ENCODE results near the gene CXorf38.

Gene CXorf38, protein sequence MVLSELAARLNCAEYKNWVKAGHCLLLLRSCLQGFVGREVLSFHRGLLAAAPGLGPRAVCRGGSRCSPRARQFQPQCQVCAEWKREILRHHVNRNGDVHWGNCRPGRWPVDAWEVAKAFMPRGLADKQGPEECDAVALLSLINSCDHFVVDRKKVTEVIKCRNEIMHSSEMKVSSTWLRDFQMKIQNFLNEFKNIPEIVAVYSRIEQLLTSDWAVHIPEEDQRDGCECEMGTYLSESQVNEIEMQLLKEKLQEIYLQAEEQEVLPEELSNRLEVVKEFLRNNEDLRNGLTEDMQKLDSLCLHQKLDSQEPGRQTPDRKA

DNA sequence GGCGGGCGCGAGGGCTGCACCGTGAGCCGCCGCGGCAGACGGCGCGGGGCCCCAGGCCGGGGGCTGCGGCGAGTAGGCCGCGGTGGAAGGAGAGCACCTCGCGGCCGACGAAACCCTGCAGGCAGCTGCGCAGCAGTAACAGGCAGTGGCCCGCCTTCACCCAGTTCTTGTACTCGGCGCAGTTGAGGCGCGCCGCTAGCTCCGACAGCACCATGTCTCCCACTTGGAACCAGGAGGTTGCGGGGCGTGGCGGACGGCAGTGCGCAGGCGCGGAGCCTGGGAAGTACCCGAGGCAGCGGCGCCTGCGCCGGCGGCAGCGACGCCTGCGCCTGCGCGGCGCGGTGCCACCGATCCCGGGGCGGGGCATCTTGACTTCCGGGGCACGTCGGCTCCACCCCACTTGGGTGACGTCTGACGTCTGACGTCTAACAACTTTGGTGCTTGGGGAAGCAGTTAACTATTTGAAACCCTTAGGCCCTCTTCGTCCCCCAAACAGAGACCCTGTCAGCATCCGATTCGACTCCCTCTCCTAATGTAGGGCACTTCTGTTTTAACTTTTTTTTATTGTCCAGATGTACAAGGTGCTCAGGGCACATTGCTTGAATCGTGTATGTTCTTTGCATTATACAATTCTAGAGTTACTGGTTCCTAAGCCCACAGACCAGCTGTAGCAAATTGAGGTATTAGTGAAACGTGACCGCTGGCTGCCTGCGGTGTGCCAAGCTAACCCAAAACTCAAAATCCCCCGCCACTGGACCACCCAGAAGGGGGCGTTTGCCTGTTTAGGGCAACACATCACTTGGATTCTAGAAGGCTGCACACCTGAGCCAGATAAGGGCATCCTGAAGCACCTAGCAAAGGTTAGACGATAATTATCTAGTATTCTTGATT is at the start of gene CXorf38:
TSS of gene CXorf38 (minus strand) at position 255 of the 891 bp plus-strand sequence. CDS start at position 214, 41 bp downstream.
- peak within 1 kb of the TSS; percentile 57 for H3K4me3 ChIP-seq (ENCODE audit: low read depth, low read length)

DNA sequence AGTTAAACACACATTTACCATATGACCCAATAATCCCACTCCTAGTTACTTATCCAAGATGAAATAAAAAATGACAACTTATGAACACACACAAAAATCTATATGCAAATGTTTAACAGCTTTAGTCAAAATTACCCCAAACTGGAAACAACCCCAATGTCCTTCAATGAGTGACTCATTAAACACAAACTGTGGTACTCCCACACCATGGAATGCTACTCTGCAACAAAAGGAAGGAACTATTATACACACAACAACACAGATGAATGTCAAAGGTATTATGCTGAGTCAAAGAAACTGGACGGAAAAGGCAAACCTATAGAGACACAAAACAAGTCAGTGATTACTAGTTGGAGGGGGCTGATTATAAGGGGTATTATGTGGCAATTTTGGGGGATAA is 47.4 kb upstream of the CXorf38 start:
- no peak overlapping the region for H3K4me3 ChIP-seq (ENCODE audit: low read depth, low read length)

DNA sequence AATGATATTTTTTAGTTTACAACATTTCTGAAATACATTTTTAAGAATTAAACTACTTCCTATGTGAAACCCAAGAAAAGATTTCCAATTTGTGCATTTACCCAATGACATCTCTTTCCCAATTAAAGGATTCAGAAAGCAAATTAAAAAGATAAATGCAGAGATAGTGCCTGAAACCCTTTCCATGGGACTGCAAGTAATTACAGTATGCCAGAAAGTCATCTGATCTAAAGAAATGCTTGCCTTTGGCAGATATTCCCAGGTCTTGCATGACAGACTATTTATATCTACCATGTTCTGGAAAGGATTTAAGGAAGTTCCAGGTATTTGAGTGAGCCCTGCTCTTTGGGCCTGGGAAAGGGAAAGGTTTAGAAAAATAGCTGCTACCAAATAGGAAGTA is 41.6 kb upstream of the CXorf38 start:
- no peak overlapping the region for H3K4me3 ChIP-seq (ENCODE audit: low read depth, low read length)

DNA sequence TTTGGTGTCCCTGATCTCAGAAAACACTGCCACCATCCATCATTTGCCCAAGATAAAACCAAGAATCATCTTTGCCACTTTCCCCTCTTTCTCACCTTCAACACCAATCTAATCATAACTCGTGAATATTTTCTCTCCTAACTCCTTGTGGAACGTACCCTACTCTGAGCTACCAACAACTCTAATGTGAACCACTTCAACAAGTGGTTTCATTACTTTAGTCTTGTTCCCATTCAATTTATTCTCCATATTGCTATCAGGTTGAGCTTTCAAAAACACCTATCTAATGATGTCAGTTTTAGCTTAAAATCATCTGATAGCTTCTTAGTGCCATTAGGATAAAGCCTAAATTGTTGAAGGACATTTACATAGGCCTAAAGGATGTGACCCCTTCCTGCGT is 39.8 kb upstream of the CXorf38 start:
- no peak overlapping the region for H3K4me3 ChIP-seq (ENCODE audit: low read depth, low read length)

DNA sequence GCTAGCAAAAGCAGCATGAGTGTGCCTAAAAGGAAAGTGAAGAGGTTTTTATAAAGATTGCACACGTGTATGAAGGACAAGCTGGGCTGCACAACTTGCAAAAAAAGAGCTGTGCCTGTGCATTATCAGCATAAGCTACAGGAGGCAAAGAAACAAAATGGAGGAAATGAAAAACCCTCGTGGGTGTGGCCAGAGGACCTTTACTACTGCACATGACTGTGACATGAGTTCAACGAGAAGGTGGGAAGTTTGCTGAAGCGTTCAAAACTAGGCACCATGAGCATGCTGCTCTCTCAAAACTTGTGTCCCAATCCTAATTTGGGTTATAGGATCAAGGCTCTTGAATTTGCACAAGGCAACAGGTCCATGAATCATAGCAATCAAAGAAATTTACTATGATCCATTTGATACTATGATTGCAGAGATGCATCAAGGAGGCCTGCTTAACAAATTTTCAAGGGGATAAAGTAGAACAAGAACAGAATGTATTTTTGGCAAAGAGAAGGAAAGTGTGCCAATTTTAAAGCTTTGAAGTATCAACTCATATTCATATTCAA is 38.1 kb upstream of the CXorf38 start:
- no peak overlapping the region for H3K4me3 ChIP-seq (ENCODE audit: low read depth, low read length)

DNA sequence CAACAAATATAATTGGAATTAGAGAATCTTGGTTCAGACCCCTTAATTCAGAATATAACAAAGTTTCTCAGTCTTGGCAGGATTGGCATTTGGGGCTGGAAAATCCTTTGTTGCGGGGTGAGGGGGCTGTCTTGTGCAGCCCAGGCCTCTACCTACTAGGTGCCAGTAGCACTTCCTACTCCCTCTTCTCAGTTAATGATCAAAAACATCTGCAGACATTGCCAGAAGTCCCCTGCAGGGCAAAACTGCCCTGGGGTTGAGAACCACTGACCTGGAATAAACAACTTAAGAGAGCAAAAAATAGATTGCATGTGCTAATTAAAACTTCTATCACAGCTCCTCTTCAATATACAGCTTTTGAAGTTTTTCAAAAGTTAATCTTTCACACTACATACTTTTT is 36.7 kb upstream of the CXorf38 start:
- H3K4me3 ChIP-seq (ENCODE audit: low read depth, low read length), result no peak overlapping the region

DNA sequence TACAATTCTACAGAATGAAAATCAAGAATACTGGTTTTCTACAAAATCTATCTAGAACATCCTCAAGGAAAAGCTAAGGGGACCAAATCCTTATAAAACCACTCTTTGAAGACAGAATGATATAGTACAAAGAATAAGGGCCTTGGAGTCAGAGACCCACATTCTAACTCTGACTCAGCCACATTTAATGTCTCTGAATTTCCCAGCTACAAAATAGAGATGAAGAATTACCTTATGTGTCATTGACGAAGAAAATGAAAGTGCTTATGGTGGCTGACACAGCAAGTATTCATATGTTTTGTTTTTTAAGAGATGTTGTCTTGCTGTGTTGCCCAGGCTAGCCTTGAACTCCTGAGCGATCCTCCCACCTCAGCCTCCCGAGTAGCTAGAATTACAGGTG is 35.9 kb upstream of the CXorf38 start:
- H3K4me3 ChIP-seq (ENCODE audit: low read depth, low read length), result no peak overlapping the region

DNA sequence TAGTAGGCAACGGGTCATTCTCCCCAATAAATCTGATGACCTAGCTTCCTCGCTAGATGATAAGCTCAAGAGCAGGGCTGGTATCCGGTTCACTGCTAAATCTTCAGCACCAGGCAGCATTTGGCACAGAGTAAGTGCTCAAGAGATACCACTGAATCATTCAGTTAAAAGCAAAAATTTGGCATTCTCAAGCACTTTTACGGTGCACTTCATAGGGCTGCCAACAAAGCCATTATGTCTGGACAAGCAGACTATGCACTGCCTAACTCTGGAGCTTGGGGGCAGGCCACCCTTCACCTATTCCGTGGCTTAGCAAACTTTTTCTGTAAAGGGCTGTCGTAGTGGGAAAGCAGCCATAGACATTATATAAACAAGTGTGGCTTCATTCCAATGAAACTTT is 23.8 kb upstream of the CXorf38 start:
- no peak overlapping the region for H3K4me3 ChIP-seq (ENCODE audit: low read depth, low read length)

DNA sequence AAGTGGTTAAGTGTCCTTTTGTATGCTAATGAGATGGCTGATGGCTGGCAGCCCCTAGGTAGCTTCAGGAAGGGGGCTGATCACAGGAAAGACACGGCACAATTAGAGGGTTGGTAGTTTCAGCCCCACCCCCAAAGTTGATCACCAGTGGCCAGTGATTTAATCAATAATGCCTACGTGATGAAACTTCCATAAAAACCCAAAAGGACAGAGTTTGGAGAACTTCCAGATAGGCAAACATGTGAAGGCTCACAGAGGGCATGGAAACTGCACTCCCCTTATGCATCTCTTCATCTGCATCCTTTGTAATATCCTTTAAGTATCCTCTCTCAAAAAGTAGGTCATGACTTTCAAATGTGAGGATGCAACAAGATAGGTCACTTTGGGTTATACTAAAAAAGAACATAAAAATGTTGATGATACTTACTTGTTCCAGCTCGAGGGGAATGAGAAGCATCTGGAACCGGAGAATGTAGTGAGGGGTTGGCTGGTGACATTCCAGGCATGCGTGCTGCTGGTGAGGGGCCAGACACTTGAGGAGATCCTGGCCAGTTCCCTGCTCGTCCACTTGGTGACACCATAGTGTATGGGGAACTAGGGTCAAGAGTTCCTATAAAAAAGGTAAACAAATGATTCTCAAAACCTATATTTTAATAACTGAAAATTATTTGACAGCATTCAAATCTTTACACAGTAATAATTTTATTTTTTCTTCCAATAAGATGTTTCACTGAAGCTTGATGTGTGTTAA is 16.7 kb upstream of the CXorf38 start:
- no peak overlapping the region for H3K4me3 ChIP-seq (ENCODE audit: low read depth, low read length)

DNA sequence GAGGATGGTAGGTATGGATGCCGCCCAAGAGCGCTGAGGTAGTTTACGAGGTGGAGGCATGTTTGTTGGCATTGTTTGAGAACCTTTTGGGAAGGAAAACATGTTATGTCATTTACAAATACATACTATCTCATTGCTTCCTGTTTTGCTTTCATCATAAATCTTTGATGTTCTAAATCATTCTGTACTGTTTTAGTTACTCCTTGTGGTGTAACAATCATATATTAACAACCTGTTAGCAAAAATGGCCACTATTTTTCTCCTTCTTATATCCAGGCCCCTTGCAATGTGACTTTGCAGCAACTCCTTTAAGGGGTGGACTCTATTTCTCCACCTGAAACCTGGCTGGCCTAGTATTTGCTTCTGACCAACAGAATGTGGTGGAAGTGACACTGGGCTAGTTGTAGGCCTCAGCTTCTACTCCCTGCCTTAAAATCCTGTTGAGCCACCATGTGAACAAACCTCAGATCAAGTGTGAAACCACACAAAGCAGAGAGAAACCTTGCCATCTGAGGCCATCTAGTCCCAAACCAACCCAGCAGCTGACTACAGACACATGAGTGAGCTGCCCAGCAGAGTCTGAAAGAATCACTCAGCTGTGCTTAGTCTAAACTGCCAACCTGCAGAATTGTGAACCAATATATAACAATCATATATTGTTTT is 15.8 kb upstream of the CXorf38 start:
- H3K4me3 ChIP-seq (ENCODE audit: low read depth, low read length), result no peak overlapping the region

DNA sequence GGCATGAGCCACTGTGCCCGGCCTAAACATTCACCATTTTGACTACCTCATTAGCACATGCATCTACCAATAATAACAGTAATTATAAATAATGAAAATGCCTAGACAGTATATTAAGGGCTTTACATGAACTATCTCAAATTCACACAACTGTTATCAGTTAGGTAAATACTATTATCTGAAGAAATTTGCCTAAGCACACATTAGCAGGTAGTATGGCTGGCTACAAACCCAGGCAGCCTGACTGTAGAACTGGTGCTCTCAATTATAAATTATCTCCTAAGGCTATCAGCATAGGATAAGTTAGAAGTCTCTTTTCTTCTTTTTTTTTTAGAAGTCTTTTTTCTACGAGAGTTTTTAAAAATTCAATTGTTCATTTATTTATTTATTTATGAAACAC is 14.1 kb upstream of the CXorf38 start:
- H3K4me3 ChIP-seq (ENCODE audit: low read depth, low read length), result no peak overlapping the region

DNA sequence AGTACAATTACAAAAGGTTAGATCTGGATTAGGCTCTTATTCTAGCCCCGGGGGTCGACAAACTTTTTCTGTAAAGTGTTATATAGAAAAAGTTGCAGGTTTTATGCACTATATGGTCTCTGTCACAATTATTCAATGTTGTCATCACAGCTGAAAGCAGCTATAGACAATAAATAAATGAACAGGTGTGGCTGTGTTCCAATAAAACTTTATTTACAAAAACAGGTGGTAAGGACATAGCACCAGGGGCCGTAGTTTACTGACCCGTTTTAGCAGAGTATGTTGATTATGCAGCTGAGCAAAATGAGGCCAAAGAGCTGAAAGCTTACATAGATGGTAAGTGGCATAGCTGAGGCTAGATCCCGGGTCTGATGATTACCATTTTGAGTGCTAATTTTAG is 13.0 kb upstream of the CXorf38 start:
- H3K4me3 ChIP-seq (ENCODE audit: low read depth, low read length), result no peak overlapping the region

DNA sequence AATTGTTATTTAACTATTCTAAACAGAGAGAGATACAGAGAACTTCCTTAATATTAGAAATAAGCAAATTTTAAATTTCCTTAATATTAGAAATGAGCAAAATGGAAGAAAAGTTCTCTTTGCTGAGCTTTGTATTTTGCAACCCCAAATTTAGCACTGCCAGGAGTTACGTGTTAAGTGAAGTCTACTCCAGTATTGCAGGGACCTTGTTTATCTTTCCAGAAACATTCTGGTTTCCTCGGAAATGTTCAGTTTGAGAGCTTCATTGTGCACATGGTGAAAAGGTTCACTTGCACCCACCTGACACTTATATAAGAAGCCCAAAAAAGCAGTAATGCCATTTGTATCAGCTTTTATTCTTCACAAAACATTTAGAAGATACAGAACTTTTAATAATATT is 6.2 kb upstream of the CXorf38 start:
- H3K4me3 ChIP-seq (ENCODE audit: low read depth, low read length), result no peak overlapping the region

DNA sequence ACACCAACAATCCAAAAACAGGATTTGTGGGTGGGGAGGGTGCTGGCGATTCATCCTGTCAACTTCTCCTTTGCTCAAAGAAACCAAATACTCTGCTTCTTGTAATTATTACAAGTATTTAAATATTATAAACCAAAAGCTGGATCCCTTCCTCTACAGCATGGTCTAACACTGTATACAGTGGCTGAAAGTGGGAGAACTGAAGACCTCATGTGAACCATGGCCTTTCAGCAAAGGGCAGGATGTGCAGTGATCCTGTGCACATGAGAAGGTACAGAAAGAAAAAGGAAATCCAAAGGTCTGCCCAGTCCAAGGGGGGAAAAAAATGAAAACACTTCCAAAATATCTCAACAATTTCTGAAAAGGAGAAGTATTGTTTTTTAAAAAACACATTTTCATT is 5.3 kb upstream of the CXorf38 start:
- H3K4me3 ChIP-seq (ENCODE audit: low read depth, low read length), result no peak overlapping the region

DNA sequence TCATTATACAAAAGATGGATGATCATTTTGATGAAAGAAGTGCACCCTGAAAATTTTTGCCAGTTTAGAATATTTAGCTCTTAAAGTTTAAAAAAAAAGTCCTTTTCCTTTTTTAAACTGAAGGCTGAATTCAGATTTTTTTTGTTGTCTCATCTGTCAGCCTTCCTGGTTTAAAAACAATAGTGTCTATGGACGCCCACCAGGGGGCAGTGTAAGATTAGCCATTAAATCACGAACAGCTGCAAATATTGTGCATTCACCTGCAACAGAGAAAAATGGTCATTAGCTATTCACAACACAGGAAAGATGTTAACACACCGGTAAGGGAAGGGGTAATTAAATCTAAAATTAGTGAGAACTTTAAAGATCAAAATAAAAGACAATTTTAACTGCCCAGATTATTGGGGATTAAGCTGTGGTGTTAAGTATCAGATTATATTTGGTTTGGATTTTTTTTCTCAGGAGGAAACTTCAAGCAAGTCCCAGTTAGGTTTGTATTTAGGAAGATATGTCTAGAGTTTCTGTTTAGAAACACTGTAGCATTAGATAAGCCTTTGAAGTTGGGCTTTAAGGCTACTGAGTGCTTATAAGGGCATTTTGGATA is 4.4 kb upstream of the CXorf38 start:
- H3K4me3 ChIP-seq (ENCODE audit: low read depth, low read length), result no peak overlapping the region

DNA sequence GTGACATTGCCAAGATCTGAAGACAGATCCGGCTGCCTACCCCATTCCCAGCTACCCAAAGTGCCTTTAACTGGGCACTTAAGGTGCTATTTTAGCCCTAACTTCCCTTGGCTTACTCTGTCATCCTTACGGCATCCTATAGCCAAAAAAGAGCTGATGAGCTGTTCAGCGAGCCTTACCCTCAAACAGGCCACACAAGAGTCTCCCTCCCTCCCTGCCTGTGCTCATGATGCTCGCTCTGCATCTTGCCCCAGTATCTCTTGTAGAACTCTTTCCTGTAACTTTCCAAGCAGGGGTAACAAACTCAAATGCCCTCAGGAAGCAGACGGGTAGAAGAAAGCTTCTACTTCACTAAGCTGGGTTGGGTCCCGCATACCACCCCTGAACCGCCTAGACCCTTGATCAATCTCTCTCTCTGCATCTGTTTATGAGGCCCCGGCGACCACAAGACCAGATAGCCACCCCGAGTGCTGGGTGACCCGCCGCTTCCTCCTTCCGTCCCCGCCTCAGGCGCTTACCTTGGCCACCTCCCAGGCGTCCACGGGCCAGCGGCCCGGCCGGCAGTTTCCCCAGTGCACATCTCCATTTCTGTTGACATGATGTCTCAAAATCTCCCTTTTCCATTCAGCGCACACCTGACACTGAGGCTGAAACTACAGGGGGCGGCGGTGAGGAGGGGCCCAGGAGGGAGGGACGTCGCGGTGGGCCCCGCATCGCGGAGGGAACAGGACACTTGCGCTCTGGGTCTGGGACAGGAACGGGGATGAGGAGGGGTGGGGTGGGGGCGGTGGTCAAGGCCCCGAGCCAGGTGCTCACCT is 663 bp downstream of the CXorf38 start:
- H3K4me3 ChIP-seq (ENCODE audit: low read depth, low read length), result peak overlapping the region; percentile 57

DNA sequence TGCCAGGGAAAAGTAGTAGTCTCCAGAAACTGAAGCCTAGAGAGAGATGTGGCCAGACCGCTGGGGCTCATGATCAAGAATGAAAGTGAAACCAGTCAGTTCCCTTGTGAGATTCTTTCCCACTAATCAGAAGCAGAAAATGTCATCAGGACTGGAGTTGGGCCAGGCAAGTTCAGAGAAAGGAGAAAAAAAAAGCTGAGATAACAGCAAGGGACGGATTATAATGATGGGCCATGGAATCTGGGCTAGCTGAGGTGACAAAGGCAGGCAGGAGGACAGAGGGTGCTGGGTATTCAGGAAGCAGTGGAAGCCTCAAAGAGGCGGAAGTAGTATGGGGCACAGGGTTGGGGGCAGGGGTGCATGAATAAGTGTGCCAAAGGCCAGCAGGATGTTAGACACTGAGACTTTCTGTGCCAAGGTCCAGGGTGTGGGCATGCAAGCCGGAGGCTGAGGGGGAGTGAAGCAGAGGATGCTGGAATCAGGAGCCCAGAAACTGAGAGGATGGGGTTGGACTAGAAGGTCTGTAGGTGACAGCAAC is 2.5 kb downstream of the CXorf38 start:
- no peak overlapping the region for H3K4me3 ChIP-seq (ENCODE audit: low read depth, low read length)

DNA sequence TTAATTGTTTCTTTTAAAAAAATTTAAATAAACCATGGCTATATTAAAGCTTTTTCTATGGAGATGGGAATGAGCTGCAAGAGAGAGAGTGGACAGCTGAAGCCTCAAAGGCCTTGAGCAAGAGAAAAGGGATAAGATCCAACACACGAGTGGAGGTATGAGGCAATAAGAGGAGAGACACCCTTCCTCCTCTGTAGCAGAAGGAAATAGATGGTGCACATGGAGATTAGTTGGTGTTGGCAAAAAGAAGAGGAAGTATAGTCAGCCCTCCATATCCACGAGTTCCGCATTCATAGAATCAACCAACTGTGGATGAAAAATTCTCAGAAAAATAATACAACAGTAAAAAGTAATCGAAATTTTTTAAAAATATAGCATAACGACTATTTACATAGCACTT is 3.2 kb downstream of the CXorf38 start:
- H3K4me3 ChIP-seq (ENCODE audit: low read depth, low read length), result no peak overlapping the region

DNA sequence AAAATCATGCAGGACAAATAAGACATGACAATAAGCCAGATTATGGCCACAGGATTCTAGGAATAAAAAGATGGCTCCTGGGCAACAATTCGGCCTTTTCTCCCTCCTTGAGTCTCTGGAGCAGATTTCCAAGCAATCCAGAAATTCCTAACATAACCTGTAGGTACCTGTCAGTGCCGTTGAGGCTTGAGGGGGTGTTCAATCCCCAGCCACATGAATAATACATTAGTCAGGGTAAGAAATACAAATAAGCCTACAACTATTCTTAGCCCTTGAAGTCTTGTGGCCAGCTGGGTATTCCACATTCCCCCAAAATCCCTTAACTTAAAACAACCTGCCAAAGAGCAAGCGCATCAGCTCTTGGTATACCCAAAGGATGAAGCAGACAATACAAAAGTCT is 9.7 kb downstream of the CXorf38 start:
- no peak overlapping the region for H3K4me3 ChIP-seq (ENCODE audit: low read depth, low read length)
